KMS-11 (cell line): ENCODE measurements around the gene FNIP1.
"Not testable (repeated sequence)": the region's sequence is repeated elsewhere in the genome, so short reads cannot be mapped to it uniquely, and the experiment has no call there.

Source experiments
- H2AFZ ChIP-seq: fragments of 200-600 bp; sonication (generic); 2 replicates; pipeline ENCODE4 v1.6.1; 2016; ENCODE audit warnings: antibody characterized with exemption, mixed run types, low read depth
- H3K27ac ChIP-seq: fragments of 200-600 bp; sonication (generic); 2 replicates; pipeline ENCODE4 v1.6.1; 2016; ENCODE audit warnings: mild to moderate bottlenecking, mixed run types
- H3K27me3 ChIP-seq: fragments of 200-600 bp; sonication (generic); 2 replicates; pipeline ENCODE4 v1.6.1; 2017; ENCODE audit warnings: mild to moderate bottlenecking, low read depth, mixed run types, moderate library complexity; ENCODE audit not compliant: insufficient read depth
- H3K36me3 ChIP-seq: fragments of 200-600 bp; sonication (generic); 2 replicates; pipeline ENCODE4 v1.6.1; 2017; ENCODE audit warnings: mild to moderate bottlenecking, mixed run types; ENCODE audit not compliant: insufficient read depth
- H3K4me1 ChIP-seq: fragments of 200-600 bp; sonication (generic); 2 replicates; pipeline ENCODE4 v1.6.1; 2016; ENCODE audit warnings: mild to moderate bottlenecking, low read depth, mixed run types; ENCODE audit not compliant: poor library complexity, severe bottlenecking
- H3K4me2 ChIP-seq: fragments of 200-600 bp; sonication (generic); 2 replicates; pipeline ENCODE4 v1.7.0; 2016; ENCODE audit warnings: mild to moderate bottlenecking, mixed run types
- H3K4me3 ChIP-seq: fragments of 200-600 bp; sonication (generic); IDR thresholded peaks from 2 replicates; pipeline ENCODE4 v1.6.1; 2017; ENCODE audit warnings: low read depth, low read length, mixed read lengths; ENCODE audit not compliant: insufficient read depth
- H3K79me2 ChIP-seq: fragments of 200-600 bp; sonication (generic); 2 replicates; pipeline ENCODE4 v1.6.1; 2016; ENCODE audit warnings: low read depth, mixed run types; ENCODE audit not compliant: insufficient read depth
- H3K9ac ChIP-seq: fragments of 200-600 bp; sonication (generic); 2 replicates; pipeline ENCODE4 v1.6.1; 2016; ENCODE audit warnings: mild to moderate bottlenecking, mixed run types
- H4K20me1 ChIP-seq: fragments of 200-600 bp; sonication (generic); 2 replicates; pipeline ENCODE4 v1.6.1; 2016; ENCODE audit warnings: mild to moderate bottlenecking, mixed run types; ENCODE audit not compliant: insufficient read depth
- CTCF ChIP-seq: fragments of 200-600 bp; sonication (generic); conservative IDR thresholded peaks from 2 replicates; pipeline ENCODE4 v1.6.1; 2017; ENCODE audit warnings: low read depth, mild to moderate bottlenecking, antibody characterized with exemption, low read length, moderate library complexity, mixed read lengths

FNIP1 gene

DNA sequence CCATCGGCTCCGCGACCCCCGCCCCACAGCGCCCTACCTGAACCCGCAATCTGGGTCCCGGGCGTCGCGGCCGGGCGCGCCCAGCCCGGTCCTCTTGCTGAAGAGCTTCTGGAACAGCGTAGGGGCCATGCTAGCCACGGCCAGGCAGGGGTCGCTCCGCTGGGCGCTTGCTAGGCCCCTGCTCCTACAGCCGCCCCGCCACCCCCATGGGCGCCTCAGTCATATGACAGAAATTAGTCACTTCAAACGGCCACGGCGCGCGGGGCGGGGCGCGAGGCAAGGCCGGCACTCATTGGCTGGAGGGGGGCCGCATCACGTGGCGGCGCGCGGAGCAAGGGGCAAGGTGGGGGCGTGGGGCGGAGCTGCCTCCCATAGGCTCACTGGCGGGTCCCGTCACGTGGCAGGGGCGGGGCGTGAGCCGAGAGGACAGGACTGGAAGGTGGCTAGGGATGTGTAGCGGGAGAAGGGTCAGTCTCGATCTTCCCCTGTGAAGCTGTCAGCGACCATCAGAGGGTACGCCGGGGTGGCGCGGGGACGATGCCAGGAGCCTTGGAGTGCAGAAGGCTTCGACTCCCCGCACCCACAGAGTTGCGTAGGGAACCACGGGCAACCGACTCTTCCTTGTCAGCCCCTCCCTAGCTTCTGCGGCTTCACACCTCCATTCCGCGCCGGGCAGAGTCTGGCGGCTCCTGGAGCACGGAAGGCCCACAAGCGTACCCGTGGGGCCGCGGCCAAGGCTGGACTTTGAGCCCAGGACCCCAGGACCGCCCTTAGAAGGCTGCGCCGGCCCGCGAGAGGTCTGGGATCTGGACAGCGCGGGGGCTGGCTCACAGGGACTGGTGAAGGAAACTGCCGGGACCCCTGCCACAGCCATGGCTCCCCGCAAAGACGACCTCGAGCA is at the start of gene FNIP1:
TSS of gene FNIP1 (minus strand) at position 225 of the 901 bp plus-strand sequence. CDS start at position 129, 96 bp downstream.
- Histone ChIP-seq H3K4me3 (no peak within 1 kb of the TSS), H3K36me3 (no peaks in the 10 kb centered on the region), H3K4me1 (peaks cover 21% of the 10 kb centered on the region), H3K9ac (peak within 1 kb of the TSS; percentile 92), H4K20me1 (peaks cover 4% of the 10 kb centered on the region; the same call in 1 of the 2 replicates), H2AFZ (peak within 1 kb of the TSS; percentile 93), H3K4me2 (peak within 1 kb of the TSS; percentile 100), H3K27me3 (no peaks in the 10 kb centered on the region), H3K27ac (peak within 1 kb of the TSS; percentile 78), H3K79me2 (peaks cover 41% of the 10 kb centered on the region)
- no peak for TF ChIP-seq CTCF

DNA sequence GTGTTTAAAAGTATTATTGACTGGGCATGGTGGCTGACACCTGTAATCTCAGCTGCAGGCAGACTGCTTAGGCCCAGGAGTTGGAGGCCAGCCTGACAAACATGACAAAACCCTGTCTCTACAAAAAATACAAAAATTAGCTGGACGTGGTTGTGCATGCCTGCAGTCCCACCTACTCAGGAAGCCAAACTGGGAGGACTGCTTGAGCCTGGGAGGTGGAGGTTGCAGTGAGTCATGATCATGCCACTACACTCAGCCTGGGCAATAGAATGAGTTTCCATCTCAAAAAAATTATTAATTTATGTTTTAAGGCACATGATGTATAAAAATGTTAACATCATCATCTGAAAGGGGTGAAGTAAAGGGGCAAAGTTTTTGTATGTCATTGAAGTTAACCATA is 49.7 kb upstream of the FNIP1 start:
- Histone ChIP-seq H2AFZ (no peak overlapping the region), H3K4me3 (no peak overlapping the region), H3K9ac (no peak overlapping the region), H3K79me2 (no peaks in the 10 kb centered on the region), H4K20me1 (no peaks in the 10 kb centered on the region), H3K4me2 (no peak overlapping the region), H3K4me1 (no peaks in the 10 kb centered on the region), H3K27me3 (no peaks in the 10 kb centered on the region), H3K27ac (no peak overlapping the region), H3K36me3 (no peaks in the 10 kb centered on the region)
- TF ChIP-seq CTCF = no peak

DNA sequence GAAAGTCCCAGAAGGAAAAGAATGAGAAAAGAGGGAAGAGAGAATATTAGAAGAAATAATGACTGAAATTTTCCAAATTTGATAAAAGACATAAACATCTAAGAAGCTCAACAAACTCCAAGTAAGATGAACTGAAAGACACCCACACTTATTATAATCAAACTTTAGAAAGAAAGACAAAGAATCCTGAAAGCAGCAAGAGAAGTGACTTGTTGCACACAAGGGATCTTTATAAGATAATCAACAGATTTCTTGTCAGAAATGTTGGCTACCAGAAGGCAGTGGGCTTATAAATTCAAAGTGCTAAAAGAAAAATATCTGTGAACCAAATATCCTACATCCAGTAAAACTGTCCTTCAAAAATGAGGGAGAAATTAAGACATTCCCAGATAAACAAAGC is 49.0 kb upstream of the FNIP1 start:
- no peak for TF ChIP-seq CTCF
- no peak overlapping the region for H3K27ac ChIP-seq
- H3K4me2 ChIP-seq = no peak overlapping the region
- no peaks in the 10 kb centered on the region for H3K27me3 ChIP-seq
- no peaks in the 10 kb centered on the region for H3K79me2 ChIP-seq
- H3K9ac ChIP-seq = no peak overlapping the region
- no peaks in the 10 kb centered on the region for H3K4me1 ChIP-seq
- H4K20me1 ChIP-seq = no peaks in the 10 kb centered on the region
- no peak overlapping the region for H2AFZ ChIP-seq
- H3K36me3 ChIP-seq = no peaks in the 10 kb centered on the region
- H3K4me3 ChIP-seq = no peak overlapping the region

DNA sequence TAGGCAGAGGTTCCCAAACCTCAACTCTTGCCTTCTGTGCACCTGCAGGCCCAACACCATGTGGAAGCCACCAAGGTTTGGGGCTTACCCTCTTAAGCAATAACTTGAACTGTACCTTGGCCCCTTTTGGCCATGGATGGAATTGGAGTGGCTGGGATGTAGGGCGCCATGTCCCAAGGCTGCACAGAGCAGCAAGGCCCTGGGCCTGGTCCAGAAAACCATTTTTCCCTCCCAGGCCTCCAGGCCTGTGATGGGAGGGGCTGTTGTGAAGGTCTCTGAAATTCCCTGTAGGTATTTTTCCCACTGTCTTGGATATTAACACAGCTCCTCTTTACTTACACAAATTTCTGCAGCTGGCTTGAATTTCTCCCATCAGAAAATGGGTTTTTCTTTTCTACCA is 46.2 kb upstream of the FNIP1 start:
- not testable (repeated sequence) for H3K4me3 ChIP-seq, H3K4me1 ChIP-seq, H3K4me2 ChIP-seq

DNA sequence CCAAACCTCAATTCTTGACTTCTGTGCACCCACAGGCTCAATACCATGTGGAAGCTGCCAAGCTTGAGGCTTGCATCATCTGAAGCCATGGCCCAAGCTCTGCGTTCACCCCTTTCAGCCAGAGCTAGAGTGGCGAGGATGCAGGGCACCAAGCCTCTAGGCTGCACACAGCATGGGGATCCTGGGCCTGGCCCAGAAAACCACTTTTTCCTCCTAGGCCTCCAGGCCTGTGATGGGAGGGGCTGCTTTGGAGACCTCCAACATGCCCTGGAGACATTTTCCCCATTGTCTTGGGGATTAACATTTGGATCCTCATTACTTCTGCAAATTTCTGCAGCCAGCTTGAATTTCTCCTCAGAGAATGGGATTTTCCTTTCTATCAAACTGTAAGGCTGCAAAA is 35.9 kb upstream of the FNIP1 start:
- not testable (repeated sequence) for H3K4me1 ChIP-seq, H2AFZ ChIP-seq, H3K36me3 ChIP-seq, H3K9ac ChIP-seq, H3K27ac ChIP-seq, H3K79me2 ChIP-seq, H4K20me1 ChIP-seq, H3K27me3 ChIP-seq, H3K4me3 ChIP-seq, H3K4me2 ChIP-seq

More for the DNA sequence above, 46.2 kb upstream of the FNIP1 start:
- H3K9ac ChIP-seq, H3K79me2 ChIP-seq, H4K20me1 ChIP-seq, H3K27ac ChIP-seq, H3K27me3 ChIP-seq, H3K36me3 ChIP-seq, H2AFZ ChIP-seq: not testable (repeated sequence)
